Stomach (tissue), 4 donors: ENCODE measurements around the gene LHFPL3.

Source experiments
- POLR2AphosphoS5 ChIP-seq, 3 donors: sonication (generic); formaldehyde crosslinking; IDR thresholded peaks; one replicate each; pipeline ENCODE4 v1.6.1; 2016; ENCODE audit warnings: antibody characterized with exemption in 3 of 3
- TF ChIP-seq, protein P1 (sequence below), 7 experiments: fragments of 450-650 bp in 4 of 7; fragments of 200-600 bp in 3 of 7; sonication (generic) in 3 of 7; IDR thresholded peaks; one replicate each; pipeline ENCODE4 v1.5.1; 2016 to 2019; ENCODE audit warnings: antibody characterized with exemption in 7 of 7, control low read depth in 2 of 7, mild to moderate bottlenecking in 1 of 7

DNA sequence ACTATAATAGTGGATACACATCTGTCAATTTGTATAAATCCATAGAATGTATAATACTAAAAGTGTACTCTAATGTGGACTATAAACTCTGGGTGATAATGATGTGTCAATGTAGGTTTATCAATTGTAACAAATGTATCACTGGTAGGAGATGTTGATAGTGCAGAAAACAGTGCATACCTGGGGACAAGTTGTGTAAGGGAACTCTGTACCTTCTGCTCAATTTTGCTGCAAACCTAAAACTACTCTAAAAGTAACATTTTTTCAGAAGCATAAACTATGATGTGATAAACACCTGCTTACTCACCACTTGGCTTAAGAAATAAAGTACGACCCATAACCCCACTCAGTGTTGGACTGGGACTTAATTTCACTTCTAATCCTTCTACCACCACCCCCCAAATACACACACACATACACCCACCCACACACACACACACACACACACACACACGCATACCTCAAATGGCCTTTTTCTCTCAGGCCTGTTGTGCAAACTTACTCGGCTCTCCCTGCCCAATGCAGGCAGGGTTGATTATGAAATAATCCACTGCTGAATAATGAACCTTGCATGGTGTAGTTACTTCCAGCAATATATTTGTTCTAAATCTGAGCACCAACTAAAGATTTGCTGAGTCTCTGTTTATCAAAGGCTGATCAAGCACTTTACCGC is 531.5 kb downstream of the LHFPL3 start:
- TF ChIP-seq, protein P1, sequence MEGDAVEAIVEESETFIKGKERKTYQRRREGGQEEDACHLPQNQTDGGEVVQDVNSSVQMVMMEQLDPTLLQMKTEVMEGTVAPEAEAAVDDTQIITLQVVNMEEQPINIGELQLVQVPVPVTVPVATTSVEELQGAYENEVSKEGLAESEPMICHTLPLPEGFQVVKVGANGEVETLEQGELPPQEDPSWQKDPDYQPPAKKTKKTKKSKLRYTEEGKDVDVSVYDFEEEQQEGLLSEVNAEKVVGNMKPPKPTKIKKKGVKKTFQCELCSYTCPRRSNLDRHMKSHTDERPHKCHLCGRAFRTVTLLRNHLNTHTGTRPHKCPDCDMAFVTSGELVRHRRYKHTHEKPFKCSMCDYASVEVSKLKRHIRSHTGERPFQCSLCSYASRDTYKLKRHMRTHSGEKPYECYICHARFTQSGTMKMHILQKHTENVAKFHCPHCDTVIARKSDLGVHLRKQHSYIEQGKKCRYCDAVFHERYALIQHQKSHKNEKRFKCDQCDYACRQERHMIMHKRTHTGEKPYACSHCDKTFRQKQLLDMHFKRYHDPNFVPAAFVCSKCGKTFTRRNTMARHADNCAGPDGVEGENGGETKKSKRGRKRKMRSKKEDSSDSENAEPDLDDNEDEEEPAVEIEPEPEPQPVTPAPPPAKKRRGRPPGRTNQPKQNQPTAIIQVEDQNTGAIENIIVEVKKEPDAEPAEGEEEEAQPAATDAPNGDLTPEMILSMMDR (IDR thresholded peaks at IDR 0.05), result no peak
- no peak for TF ChIP-seq POLR2AphosphoS5 (IDR thresholded peaks at IDR 0.05)
